GM12878 (cell line): ENCODE measurements around the gene RPRD1B. TPM values are rescaled to one million over a fixed set of nuclear protein-coding genes. Genes with fewer than 3 reads are reported as not detected.

ENCODE experiments used
- ATAC-seq: fragments of 200-7000 bp; cut with Tn5 transposase; 3 replicates; pipeline ENCODE4 v1.9.1; 2020; ENCODE audit warnings: mild to moderate bottlenecking, moderate library complexity
- BruUV-seq: library from RNA; stranded (reverse); fragments of 400-500 nt; replicated peaks from 2 replicates; lab custom pipeline; 2021; lab: Mats Ljungman, UMichigan
- CTCF ChIA-PET: fragments of 300-600 bp; sonication (Branson Sonifier 250); formaldehyde crosslinking; extraction: SDS; loops from one replicate; lab custom pipeline; 2021; ENCODE audit warnings: inconsistent platforms; lab: Yijun Ruan, JAX
- POLR2A ChIA-PET: fragments of 350-600 bp; formaldehyde crosslinking; extraction: SDS; loops from one replicate; lab custom pipeline; 2021; ENCODE audit warnings: inconsistent platforms; lab: Charles Lee
- RAD21 ChIA-PET: fragments of 300-600 bp; sonication (Branson Sonifier 250); formaldehyde crosslinking; loops from one replicate; lab custom pipeline; 2023; ENCODE audit warnings: antibody characterized with exemption; ENCODE audit not compliant: unreplicated experiment; lab: Charles Lee
- SMC1A ChIA-PET: fragments of 300-600 bp; sonication (Branson Sonifier 250); formaldehyde crosslinking; loops from one replicate; lab custom pipeline; 2023; ENCODE audit not compliant: unreplicated experiment, uncharacterized antibody; lab: Charles Lee
- DNase-seq: peaks from one replicate; pipeline ENCODE4 v3.0.0-alpha.2; 2011; ENCODE audit warnings: low read depth, low spot score
- FAIRE-seq: peaks from 3 replicates; lab custom pipeline; 2011; peaks lifted over from hg19 to GRCh38; lab: Jason Lieb, UNC
- H2AFZ ChIP-seq: 2 replicates; pipeline ENCODE4 v1.6.0; 2011; ENCODE audit warnings: low read depth, low read length, control low read depth; ENCODE audit not compliant: control insufficient read depth
- H3K27ac ChIP-seq: 2 replicates; pipeline ENCODE4 v1.5.1; 2011; ENCODE audit warnings: control low read depth; ENCODE audit not compliant: control insufficient read depth, insufficient read depth
- H3K27me3 ChIP-seq, 2 experiments: replicated peaks in 1 of 2; 2 replicates each; pipeline versions ENCODE4 v1.6.0 to v1.6.1; 2011; ENCODE audit warnings: low read length in 1 of 2; ENCODE audit not compliant: control insufficient read depth in 2 of 2, insufficient read depth in 2 of 2
- H3K36me3 ChIP-seq, 2 experiments: 2 replicates each; pipeline ENCODE4 v1.5.1; 2011; ENCODE audit warnings: low read length in 1 of 2; ENCODE audit not compliant: control insufficient read depth in 2 of 2, insufficient read depth in 2 of 2
- H3K4me1 ChIP-seq: 2 replicates; pipeline ENCODE4 v1.6.1; 2011; ENCODE audit warnings: mild to moderate bottlenecking, low read length, moderate library complexity, mixed read lengths; ENCODE audit not compliant: control insufficient read depth, insufficient read depth
- H3K4me2 ChIP-seq: 2 replicates; pipeline ENCODE4 v1.6.0; 2011; ENCODE audit warnings: control low read depth; ENCODE audit not compliant: control insufficient read depth, insufficient read depth
- H3K4me3 ChIP-seq: fragments of 200-600 bp; sonication (generic); 2 replicates; pipeline ENCODE4 v1.5.1; 2016
- H3K79me2 ChIP-seq: 2 replicates; pipeline ENCODE4 v1.6.0; 2011; ENCODE audit warnings: low read length; ENCODE audit not compliant: control insufficient read depth, insufficient read depth
- H3K9ac ChIP-seq: 2 replicates; pipeline ENCODE4 v1.8.0; 2011; ENCODE audit warnings: low read length, control low read depth, mixed read lengths; ENCODE audit not compliant: control insufficient read depth, insufficient read depth
- H3K9me3 ChIP-seq: replicated peaks from 3 replicates; pipeline ENCODE4 v1.5.1; 2011; ENCODE audit warnings: mild to moderate bottlenecking, low read length; ENCODE audit not compliant: control insufficient read depth, insufficient read depth
- H4K20me1 ChIP-seq: 2 replicates; pipeline ENCODE4 v1.6.0; 2011; ENCODE audit not compliant: control insufficient read depth, insufficient read depth
- ATF3 ChIP-seq: IDR thresholded peaks from 2 replicates; pipeline ENCODE4 v1.6.1; 2011; ENCODE audit warnings: low read depth, mild to moderate bottlenecking, low read length, moderate library complexity, borderline replicate concordance; ENCODE audit errors: extremely low read depth
- IRF5 ChIP-seq: fragments of 450-650 bp; IDR thresholded peaks from 2 replicates; pipeline ENCODE4 v1.6.1; 2017; ENCODE audit warnings: borderline replicate concordance
- MAX ChIP-seq: IDR thresholded peaks from 2 replicates; pipeline ENCODE4 v1.6.1; 2012; ENCODE audit warnings: low read depth, low read length, improper control_type of control experiment
- MLLT1 ChIP-seq: fragments of 450-650 bp; IDR thresholded peaks from 2 replicates; pipeline ENCODE4 v1.6.1; 2016; ENCODE audit warnings: mild to moderate bottlenecking
- NR2C2 ChIP-seq: IDR thresholded peaks from 2 replicates; pipeline ENCODE4 v1.6.1; 2011; ENCODE audit warnings: borderline replicate concordance, low read depth; ENCODE audit not compliant: control insufficient read depth, insufficient read length
- PAX8 ChIP-seq: fragments of 450-650 bp; IDR thresholded peaks from 2 replicates; pipeline ENCODE4 v1.6.1; 2017; ENCODE audit warnings: mild to moderate bottlenecking, moderate library complexity
- SIN3A ChIP-seq: IDR thresholded peaks from 2 replicates; pipeline ENCODE4 v1.6.1; 2012; ENCODE audit warnings: low read depth, low read length, improper control_type of control experiment
- SMAD1 ChIP-seq: fragments of 450-650 bp; IDR thresholded peaks from 2 replicates; pipeline ENCODE4 v1.6.1; 2018; ENCODE audit warnings: mild to moderate bottlenecking, low read depth; ENCODE audit not compliant: partially characterized antibody
- STAT3 ChIP-seq: IDR thresholded peaks from 2 replicates; pipeline ENCODE4 v1.6.1; 2011; ENCODE audit warnings: low read depth, low read length, improper control_type of control experiment
- ZBTB33 ChIP-seq: fragments of 450-650 bp; IDR thresholded peaks from 2 replicates; pipeline ENCODE4 v1.6.1; 2017; ENCODE audit warnings: mild to moderate bottlenecking
- ZBTB40 ChIP-seq: fragments of 450-650 bp; IDR thresholded peaks from 2 replicates; pipeline ENCODE4 v1.6.1; 2016; ENCODE audit warnings: mild to moderate bottlenecking, moderate library complexity, borderline replicate concordance
- WGBS: methylation state at CpG from one replicate; pipeline ENCODE4 v1.1.6; 2016; ENCODE audit warnings: low lambda C conversion rate; ENCODE audit not compliant: insufficient replicate concordance, insufficient coverage; ENCODE audit errors: missing lambda C conversion rate; 5-methylcytosine and 5-hydroxymethylcytosine counted together
- in situ Hi-C: fragments of 300-500 bp; cut with MboI; formaldehyde crosslinking; loops from 9 replicates; pipeline ENCODE4 v1.14.3; 2018; ENCODE audit warnings: mixed read lengths
- intact Hi-C: fragments of 100-400 bp; cut with micrococcal nuclease; formaldehyde crosslinking; loops from one replicate; pipeline ENCODE4 v1.14.2; 2022; ENCODE audit not compliant: unreplicated experiment
- polyA plus RNA-seq, 11 experiments: library from polyadenylated mRNA; depleted of rRNA in 4 of 11; unstranded in 6 of 11; stranded (reverse) in 5 of 11; fragments of >200 nt; fragmentation: Nextera tagmentation in 4 of 11; fragmentation: Illumina TruSeq in 1 of 11; extraction: Ambion mirVana in 4 of 11; extraction: Trizol in 1 of 11; gene quantifications; 1 replicate in 1 of 11; 2 replicates in 10 of 11; pipeline versions ENCODE4 v1.2.1 to v1.2.3, GENCODE V29; 2011 to 2016; ENCODE audit warnings: inconsistent platforms in 2 of 11, missing spikeins in 2 of 11, low read depth in 1 of 11
- total RNA-seq, 4 experiments: library from RNA; depleted of rRNA in 3 of 4; stranded (reverse); fragments of >200 nt in 3 of 4; fragmentation: Illumina TruSeq in 1 of 4; extraction: Trizol in 1 of 4; gene quantifications; 2 replicates each; pipeline versions ENCODE4 v1.2.1 to v1.2.3, GENCODE V29; 2013 to 2021

Gene RPRD1B
- total and polyA plus RNA-seq, 10 of the 15 experiments (the other 5 are each of a cell fraction or from before 2014, with no cell fraction given), result 5.2 to 40.2 (median 30.0) TPM

GRCh38 chr20:38054647-38055046 is 21.1 kb downstream of the RPRD1B start:
- Histone ChIP-seq H2AFZ (no peak overlapping the region), H3K79me2 (peaks cover 15% of the 10 kb centered on the region), H3K36me3 (peaks cover 4 to 49% of the 10 kb centered on the region in 2 experiments), H3K9me3 (no peaks in the 10 kb centered on the region), H3K4me3 (no peak overlapping the region), H3K4me2 (no peak overlapping the region), H4K20me1 (no peaks in the 10 kb centered on the region), H3K27me3 (no peaks in the 10 kb centered on the region), H3K27ac (no peak overlapping the region), H3K9ac (no peak overlapping the region), H3K4me1 (peaks cover 2% of the 10 kb centered on the region; the same call in 1 of the 2 replicates)
- FAIRE-seq (no peak), DNase-seq (no peak), ATAC-seq (no peak)
- intact Hi-C loops, result loop anchor here (5.0 kb wide), 2 partner anchors 152 to 492 kb away; partner anchors contain the start of gene VSTM2L
- RAD21 ChIA-PET, result interaction anchor here (1.2 to 1.7 kb wide), 2 partner anchors 113 to 167 kb away, joined by 3 to 8 read pairs; no protein-coding TSS in a partner anchor
- SMC1A ChIA-PET, result interaction anchor here (1.0 to 2.4 kb wide), 2 partner anchors 19 to 34 kb away, joined by 3 to 8 read pairs; no protein-coding TSS in a partner anchor
- 100% methylated on average over 2 of the region's 2 CpGs for whole genome bisulfite sequencing
- no TSS peak for BruUV-seq
- POLR2A ChIA-PET, result no interaction called here
- in situ Hi-C loops, result loop anchor here (5.0 to 25.0 kb wide), 3 partner anchors 108 to 360 kb away; partner anchors contain the start of gene TGM2
- CTCF ChIA-PET, result interaction anchor here (0.6 to 19.0 kb wide), 4 partner anchors 23 to 859 kb away, joined by 3 to 404 read pairs (median 132); no protein-coding TSS in a partner anchor
- TF ChIP-seq PAX8 (no peak), ATF3 (no peak), IRF5 (no peak), SIN3A (no peak), STAT3 (no peak), MAX (no peak), ZBTB40 (no peak), ZBTB33 (no peak), MLLT1 (no peak), NR2C2 (no peak), SMAD1 (no peak)
